Transverse colon (tissue), 4 donors: Measurements from ENCODE around the gene PHF21B. TPM values are rescaled to one million over a fixed set of nuclear protein-coding genes. Genes with fewer than 3 reads are reported as not detected.

Experiments
- DNase-seq: peaks from one replicate; pipeline ENCODE4 v3.0.0-alpha.2; 2019
- H3K27ac ChIP-seq, 4 donors: fragments of 200-600 bp; sonication (generic); 2 replicates each; pipeline ENCODE4 v1.5.1; 2016 to 2018; ENCODE audit warnings: inconsistent platforms in 4 of 4
- H3K27me3 ChIP-seq: fragments of 200-600 bp; sonication (generic); 2 replicates; pipeline ENCODE4 v1.5.1; 2017; ENCODE audit warnings: inconsistent platforms
- H3K36me3 ChIP-seq, 4 donors: fragments of 200-600 bp; sonication (generic); 2 replicates each; pipeline ENCODE4 v1.5.1; 2017 to 2019; ENCODE audit warnings: inconsistent platforms in 4 of 4
- H3K4me1 ChIP-seq, 4 donors: fragments of 200-600 bp; sonication (generic); 2 replicates each; pipeline ENCODE4 v1.5.1; 2017 to 2020; ENCODE audit warnings: inconsistent platforms in 4 of 4
- H3K4me3 ChIP-seq, 4 donors: fragments of 200-600 bp; sonication (generic); 1 replicate in 1 of 4; 2 replicates in 3 of 4; pipeline versions ENCODE4 v1.5.1 to v1.6.1; 2017 to 2019; ENCODE audit warnings: inconsistent platforms in 4 of 4
- H3K9me3 ChIP-seq, 2 donors: fragments of 200-600 bp; sonication (generic); 2 replicates each; pipeline ENCODE4 v1.5.1; 2017 to 2019; ENCODE audit warnings: inconsistent platforms in 2 of 2
- CTCF ChIP-seq, 5 experiments: fragments of 200-600 bp in 3 of 5; fragments of 450-650 bp in 2 of 5; sonication (generic) in 3 of 5; IDR thresholded peaks; 1 replicate in 2 of 5; 2 replicates in 3 of 5; pipeline ENCODE4 v1.5.1; 2016 to 2017; ENCODE audit warnings: antibody characterized with exemption in 5 of 5, inconsistent platforms in 3 of 5, mild to moderate bottlenecking in 2 of 5, moderate library complexity in 1 of 5
- EP300 ChIP-seq: sonication (generic); formaldehyde crosslinking; IDR thresholded peaks from one replicate; pipeline ENCODE4 v1.6.1; 2017; ENCODE audit warnings: antibody characterized with exemption, low read depth
- POLR2A ChIP-seq: fragments of 450-650 bp; IDR thresholded peaks from one replicate; pipeline ENCODE4 v1.6.1; 2016; ENCODE audit warnings: antibody characterized with exemption, mild to moderate bottlenecking, moderate library complexity
- POLR2AphosphoS5 ChIP-seq, 3 donors: sonication (generic); formaldehyde crosslinking; IDR thresholded peaks; one replicate each; pipeline ENCODE4 v1.6.1; 2016; ENCODE audit warnings: antibody characterized with exemption in 3 of 3
- WGBS, 2 donors: methylation state at CpG; one replicate each; pipeline ENCODE4 v1.1.5; 2018; ENCODE audit warnings: low coverage in 1 of 2; 5-methylcytosine and 5-hydroxymethylcytosine counted together
- in situ Hi-C, 4 donors: fragments of 200-750 bp; cut with MboI; loops; one replicate each; pipeline versions ENCODE4 v1.15.0 to v1.15.1; 2017; ENCODE audit warnings: low sequenced_read_pairs in 3 of 4, low pct_ligation_motif_present in 1 of 4, low pct_unique_long_range_greater_than_20kb in 1 of 4
- intact Hi-C: fragments of 100-400 bp; cut with DNase I; formaldehyde crosslinking; loops from one replicate; pipeline ENCODE4 v1.15.1; 2023; ENCODE audit warnings: low total_unique reads
- total RNA-seq, 4 donors: library from RNA; depleted of rRNA; stranded (reverse); fragments of >200 nt; gene quantifications; one replicate each; pipeline ENCODE4 v1.1.0, GENCODE V29; 2016

The PHF21B gene
- total RNA-seq, 4 donors from 2014 or later: not detected

GRCh38 chr22:44846726-44847275 is 163.0 kb downstream of the PHF21B start:
- H3K27ac ChIP-seq: no peak overlapping the region
- no peak overlapping the region for H3K4me3 ChIP-seq
- in situ Hi-C loops: no loop called here
- H3K4me1 ChIP-seq: no peaks in the 10 kb centered on the region
- intact Hi-C loops: no loop called here
- 87% methylated on average over 16 of the region's 16 CpGs; no CpG with 5 or more reads in 1 of the 2 donors for WGBS, 2 donors
- no peaks in the 10 kb centered on the region for H3K9me3 ChIP-seq
- H3K36me3 ChIP-seq: no peaks in the 10 kb centered on the region
- no peaks in the 10 kb centered on the region for H3K27me3 ChIP-seq
- no peak for DNase-seq
- TF ChIP-seq POLR2A: no peak
- TF ChIP-seq EP300: no peak
- no peak for TF ChIP-seq CTCF (IDR thresholded peaks at IDR 0.05)

GRCh38 chr22:44845796-44846720 is 163.7 kb downstream of the PHF21B start:
- H3K9me3 ChIP-seq: no peaks in the 10 kb centered on the region
- in situ Hi-C loops (no loop called here), intact Hi-C loops (no loop called here)
- H3K36me3 ChIP-seq: no peaks in the 10 kb centered on the region
- no peak overlapping the region for H3K27ac ChIP-seq
- no peaks in the 10 kb centered on the region for H3K4me1 ChIP-seq
- TF ChIP-seq CTCF (IDR thresholded peaks at IDR 0.05) (no peak), POLR2AphosphoS5 (IDR thresholded peaks at IDR 0.05) (no peak), POLR2A (no peak)
- H3K27me3 ChIP-seq: no peaks in the 10 kb centered on the region
- H3K4me3 ChIP-seq: no peak overlapping the region
- WGBS, 2 donors: 92% methylated on average over 25 of the region's 25 CpGs; no CpG with 5 or more reads in 1 of the 2 donors
- DNase-seq: no peak

- intact Hi-C loops: no loop called here
Measured at GRCh38 chr22:44845191-44845590, 164.6 kb downstream of the PHF21B start.

More at GRCh38 chr22:44845191-44845590, 164.6 kb downstream of the PHF21B start:
- no peak for DNase-seq
- 89 to 95% methylated on average over 7 to 8 of the region's 8 CpGs for WGBS, 2 donors
- H3K27ac ChIP-seq: no peak overlapping the region
- in situ Hi-C loops: no loop called here
- TF ChIP-seq POLR2A (no peak), POLR2AphosphoS5 (IDR thresholded peaks at IDR 0.05) (no peak), CTCF (IDR thresholded peaks at IDR 0.05) (no peak), EP300 (no peak)
- H3K27me3 ChIP-seq: no peaks in the 10 kb centered on the region
- no peaks in the 10 kb centered on the region for H3K4me1 ChIP-seq
- no peaks in the 10 kb centered on the region for H3K9me3 ChIP-seq
- no peak overlapping the region for H3K4me3 ChIP-seq
- H3K36me3 ChIP-seq: no peaks in the 10 kb centered on the region
